HG02938 (cell line): ENCODE data around the gene H2AZ2.
"Not testable (repeated sequence)": the region's sequence is repeated elsewhere in the genome, so short reads cannot be mapped to it uniquely, and the experiment has no call there.

Experiments
- ATAC-seq: cut with Tn5 transposase; IDR thresholded peaks from one replicate; pipeline ENCODE4 v1.9.1; 2021; ENCODE audit warnings: mild to moderate bottlenecking, moderate library complexity; ENCODE audit not compliant: unreplicated experiment

Gene H2AZ2

GRCh38 chr7:44787762-44788161 is 60.1 kb downstream of the H2AZ2 start:
- ATAC-seq: no peak

GRCh38 chr7:44787041-44787440 is 60.8 kb downstream of the H2AZ2 start:
- ATAC-seq: no peak

GRCh38 chr7:44785218-44785617 is 62.7 kb downstream of the H2AZ2 start:
- not testable (repeated sequence) for ATAC-seq

- ATAC-seq: no peak
Measured at GRCh38 chr7:44784364-44784763, 63.5 kb downstream of the H2AZ2 start.

- no peak for ATAC-seq
Measured at GRCh38 chr7:44783407-44783806, 64.5 kb downstream of the H2AZ2 start.

GRCh38 chr7:44782460-44782859 is 65.4 kb downstream of the H2AZ2 start:
- no peak for ATAC-seq
